Measurements from ENCODE around the gene FMN2. TPM values are rescaled to one million over a fixed set of nuclear protein-coding genes. Genes with fewer than 3 reads are reported as not detected.

Gene FMN2
- total RNA-seq, 2 donors from 2014 or later: 26.9 to 27.2 TPM

DNA sequence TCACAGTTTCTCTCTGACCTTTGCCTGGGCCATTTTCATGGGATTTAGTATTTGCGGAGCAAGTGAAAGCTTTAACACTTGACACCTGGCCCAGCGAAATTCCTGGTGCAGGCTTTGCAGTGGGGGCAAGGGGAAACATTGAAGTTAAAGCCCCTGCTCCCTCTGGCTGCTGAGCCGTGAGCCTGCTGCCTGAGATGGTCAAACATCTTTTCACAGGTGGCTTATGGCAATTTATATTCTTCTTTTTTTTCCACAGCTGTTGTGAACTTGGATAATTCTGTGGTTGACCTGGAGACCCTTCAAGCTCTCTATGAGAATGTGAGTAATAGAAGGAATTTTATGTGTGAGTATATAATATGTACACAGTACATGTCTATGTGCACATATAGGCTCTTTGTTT lies 202.9 kb downstream of the FMN2 start:
- no peaks in the 10 kb centered on the region for H3K9me3 Mint-ChIP-seq
- Histone ChIP-seq H3K4me3 (ENCODE audit: low read length) (no peak overlapping the region), H3K27me3 (ENCODE audit: control insufficient read depth, insufficient read depth, low read length, poor library complexity, severe bottlenecking) (no peaks in the 10 kb centered on the region), H3K27ac (ENCODE audit: low read depth, low read length) (no peak overlapping the region), H3K9me3 (ENCODE audit: control insufficient read depth, low read length) (no peaks in the 10 kb centered on the region), H3K36me3 (ENCODE audit: control insufficient read depth, insufficient read depth, low read length) (peaks cover 40% of the 10 kb centered on the region), H3K4me1 (ENCODE audit: control insufficient read depth, insufficient read depth, low read length) (no peaks in the 10 kb centered on the region), H3K9ac (ENCODE audit: extremely low read depth, low read length, poor library complexity, severe bottlenecking) (no peak overlapping the region)
- no peaks in the 10 kb centered on the region for H3K27me3 Mint-ChIP-seq (ENCODE audit: insufficient read depth)
- peak; percentile 83 for DNase-seq
- H3K4me1 Mint-ChIP-seq: peaks cover 12% of the 10 kb centered on the region
- TF ChIP-seq, protein P1, sequence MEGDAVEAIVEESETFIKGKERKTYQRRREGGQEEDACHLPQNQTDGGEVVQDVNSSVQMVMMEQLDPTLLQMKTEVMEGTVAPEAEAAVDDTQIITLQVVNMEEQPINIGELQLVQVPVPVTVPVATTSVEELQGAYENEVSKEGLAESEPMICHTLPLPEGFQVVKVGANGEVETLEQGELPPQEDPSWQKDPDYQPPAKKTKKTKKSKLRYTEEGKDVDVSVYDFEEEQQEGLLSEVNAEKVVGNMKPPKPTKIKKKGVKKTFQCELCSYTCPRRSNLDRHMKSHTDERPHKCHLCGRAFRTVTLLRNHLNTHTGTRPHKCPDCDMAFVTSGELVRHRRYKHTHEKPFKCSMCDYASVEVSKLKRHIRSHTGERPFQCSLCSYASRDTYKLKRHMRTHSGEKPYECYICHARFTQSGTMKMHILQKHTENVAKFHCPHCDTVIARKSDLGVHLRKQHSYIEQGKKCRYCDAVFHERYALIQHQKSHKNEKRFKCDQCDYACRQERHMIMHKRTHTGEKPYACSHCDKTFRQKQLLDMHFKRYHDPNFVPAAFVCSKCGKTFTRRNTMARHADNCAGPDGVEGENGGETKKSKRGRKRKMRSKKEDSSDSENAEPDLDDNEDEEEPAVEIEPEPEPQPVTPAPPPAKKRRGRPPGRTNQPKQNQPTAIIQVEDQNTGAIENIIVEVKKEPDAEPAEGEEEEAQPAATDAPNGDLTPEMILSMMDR (conservative IDR thresholded peaks at IDR 0.05): peak; percentile 67
- H3K36me3 Mint-ChIP-seq (ENCODE audit: low read depth): peaks cover 37% of the 10 kb centered on the region
- 50 to 75% methylated on average over 1 to 3 of the region's 3 CpGs for WGBS, 2 experiments (ENCODE audit: insufficient coverage in 1 of 2, insufficient read length in 1 of 2)
- no peak overlapping the region for H3K27ac Mint-ChIP-seq
- H3K4me3 Mint-ChIP-seq: no peak overlapping the region

DNA sequence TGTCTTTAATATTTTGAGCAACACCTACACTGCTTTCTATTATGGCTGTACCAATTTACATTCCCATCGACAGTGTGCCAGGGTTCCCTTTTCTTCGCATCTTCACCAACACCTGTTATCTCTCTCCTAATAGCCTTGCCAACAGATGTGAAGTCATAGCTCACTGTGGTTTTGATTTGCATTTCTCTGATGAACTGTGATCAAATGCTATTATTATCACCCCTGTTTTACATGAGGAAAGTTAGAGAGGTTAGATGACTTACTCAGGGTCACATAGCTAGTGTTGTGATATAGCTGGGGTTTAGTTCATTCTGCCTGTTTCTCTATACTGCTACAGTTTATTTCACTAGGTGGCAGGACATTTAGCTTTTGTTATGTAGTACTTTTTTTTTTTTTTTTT lies 204.1 kb downstream of the FMN2 start:
- Histone ChIP-seq H3K36me3 (ENCODE audit: control insufficient read depth, insufficient read depth, low read length) (peaks cover 39% of the 10 kb centered on the region), H3K27me3 (ENCODE audit: control insufficient read depth, insufficient read depth, low read length, poor library complexity, severe bottlenecking) (no peaks in the 10 kb centered on the region), H3K4me1 (ENCODE audit: control insufficient read depth, insufficient read depth, low read length) (no peaks in the 10 kb centered on the region), H3K9ac (ENCODE audit: extremely low read depth, low read length, poor library complexity, severe bottlenecking) (no peak overlapping the region), H3K27ac (ENCODE audit: low read depth, low read length) (no peak overlapping the region), H3K9me3 (ENCODE audit: control insufficient read depth, low read length) (no peaks in the 10 kb centered on the region), H3K4me3 (ENCODE audit: low read length) (no peak overlapping the region)
- Mint-ChIP-seq H3K27ac (no peak overlapping the region), H3K4me3 (no peak overlapping the region), H3K36me3 (ENCODE audit: low read depth) (peaks cover 32% of the 10 kb centered on the region), H3K4me1 (peaks cover 12% of the 10 kb centered on the region), H3K27me3 (ENCODE audit: insufficient read depth) (no peaks in the 10 kb centered on the region), H3K9me3 (no peaks in the 10 kb centered on the region)
- DNase-seq: no peak
- WGBS, 2 experiments (ENCODE audit: insufficient coverage in 1 of 2, insufficient read length in 1 of 2): 91 to 98% methylated on average over 2 of the region's 2 CpGs
- TF ChIP-seq, protein P1 (conservative IDR thresholded peaks at IDR 0.05): no peak

DNA sequence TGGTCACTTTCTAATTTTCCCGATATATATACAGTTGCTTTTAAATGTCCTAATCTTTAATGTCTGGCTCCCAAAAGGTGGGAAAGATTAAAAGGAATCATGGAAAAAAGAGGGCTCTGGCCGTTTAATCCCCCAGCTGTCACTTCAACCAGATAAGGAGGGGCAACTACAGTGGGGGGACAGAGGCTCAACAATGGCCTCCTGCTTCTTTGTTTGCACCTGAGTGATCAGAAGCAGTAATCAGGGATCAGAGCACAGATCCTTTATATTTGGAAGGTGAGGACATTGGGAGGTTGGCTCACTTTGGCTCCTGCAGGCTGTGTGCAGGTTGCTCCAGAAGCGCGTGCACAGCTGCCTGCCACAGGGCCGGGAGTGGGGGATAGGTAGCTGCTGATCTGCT lies 212.8 kb downstream of the FMN2 start:
- Histone ChIP-seq H3K9ac (ENCODE audit: extremely low read depth, low read length, poor library complexity, severe bottlenecking) (no peak overlapping the region), H3K4me1 (ENCODE audit: control insufficient read depth, insufficient read depth, low read length) (peaks cover 13% of the 10 kb centered on the region), H3K9me3 (ENCODE audit: control insufficient read depth, low read length) (peaks cover 11% of the 10 kb centered on the region), H3K36me3 (ENCODE audit: control insufficient read depth, insufficient read depth, low read length) (peaks cover 37% of the 10 kb centered on the region), H3K27ac (ENCODE audit: low read depth, low read length) (peak overlapping the region; percentile 10), H3K4me3 (ENCODE audit: low read length) (peak overlapping the region; percentile 43), H3K27me3 (ENCODE audit: control insufficient read depth, insufficient read depth, low read length, poor library complexity, severe bottlenecking) (no peaks in the 10 kb centered on the region)
- peaks cover 27% of the 10 kb centered on the region for H3K4me1 Mint-ChIP-seq
- peak overlapping the region; percentile 74 for H3K27ac Mint-ChIP-seq
- peak; percentile 58 for DNase-seq
- H3K4me3 Mint-ChIP-seq: peak overlapping the region; percentile 34
- H3K36me3 Mint-ChIP-seq (ENCODE audit: low read depth): peaks cover 13% of the 10 kb centered on the region
- WGBS, 2 experiments (ENCODE audit: insufficient coverage in 1 of 2, insufficient read length in 1 of 2): 62 to 63% methylated on average over 4 to 5 of the region's 5 CpGs
- H3K27me3 Mint-ChIP-seq (ENCODE audit: insufficient read depth): no peaks in the 10 kb centered on the region
- peaks cover 4% of the 10 kb centered on the region for H3K9me3 Mint-ChIP-seq
- TF ChIP-seq, protein P1 (conservative IDR thresholded peaks at IDR 0.05): no peak

All from endodermal cell (in vitro differentiated cells).